CD4-positive, alpha-beta T cell (primary cell): ENCODE data around the gene DNAH3. TPM values are rescaled to one million over a fixed set of nuclear protein-coding genes. Genes with fewer than 3 reads are reported as not detected.

Source experiments
- ATAC-seq: fragments of 200-7000 bp; cut with Tn5 transposase; one replicate; pipeline ENCODE4 v1.10.0; 2022; ENCODE audit warnings: mild to moderate bottlenecking; ENCODE audit not compliant: poor library complexity
- CTCF ChIA-PET: fragments of 350-600 bp; sonication (Branson Sonifier 250); formaldehyde crosslinking; loops from one replicate; lab custom pipeline; 2021; ENCODE audit warnings: antibody characterized with exemption, inconsistent platforms; lab: Charles Lee
- POLR2A ChIA-PET: fragments of 350-600 bp; sonication (Branson Sonifier 250); formaldehyde crosslinking; loops from one replicate; lab custom pipeline; 2021; ENCODE audit warnings: antibody characterized with exemption, inconsistent platforms; lab: Charles Lee
- DNase-seq, 14 experiments: peaks; one replicate each; pipeline ENCODE4 v3.0.0-alpha.2; 2013 to 2020; ENCODE audit warnings: mixed read lengths in 2 of 14
- H3K27ac ChIP-seq, 2 donors: one replicate each; pipeline versions ENCODE4 v1.5.1 to v1.7.0; 2013; ENCODE audit warnings: low read length in 2 of 2, low read depth in 1 of 2, mild to moderate bottlenecking in 1 of 2
- H3K27me3 ChIP-seq, 2 experiments: 1 replicate in 1 of 2; 2 replicates in 1 of 2; pipeline versions ENCODE4 v1.6.1 to v1.7.0; 2013; ENCODE audit warnings: low read length in 2 of 2, control low read depth in 1 of 2, mild to moderate bottlenecking in 1 of 2, moderate library complexity in 1 of 2; ENCODE audit not compliant: insufficient read depth in 2 of 2, control insufficient read depth in 1 of 2
- H3K36me3 ChIP-seq: one replicate; pipeline ENCODE4 v1.6.1; 2013; ENCODE audit warnings: low read length, control low read depth; ENCODE audit not compliant: insufficient read depth
- H3K4me1 ChIP-seq: one replicate; pipeline ENCODE4 v1.6.1; 2013; ENCODE audit warnings: low read length, control low read depth; ENCODE audit not compliant: insufficient read depth
- H3K4me3 ChIP-seq: one replicate; pipeline ENCODE4 v1.5.1; 2013; ENCODE audit warnings: mild to moderate bottlenecking, low read length, moderate library complexity
- H3K9me3 ChIP-seq, 2 experiments: 1 replicate in 1 of 2; 2 replicates in 1 of 2; pipeline versions ENCODE4 v1.6.1 to v1.7.0; 2013; ENCODE audit warnings: low read length in 2 of 2, mild to moderate bottlenecking in 2 of 2, control low read depth in 1 of 2, moderate library complexity in 1 of 2; ENCODE audit not compliant: control insufficient read depth in 1 of 2, insufficient read depth in 1 of 2
- H3K27ac Mint-ChIP-seq: one replicate; pipeline ENCODE4 v1.8.0; 2020; ENCODE audit warnings: mixed read lengths
- H3K27me3 Mint-ChIP-seq: one replicate; pipeline ENCODE4 v1.8.0; 2021; ENCODE audit warnings: mixed read lengths
- H3K36me3 Mint-ChIP-seq: one replicate; pipeline ENCODE4 v1.8.0; 2021; ENCODE audit warnings: low read depth, mixed read lengths
- H3K4me1 Mint-ChIP-seq: one replicate; pipeline ENCODE4 v1.8.0; 2021; ENCODE audit warnings: low read depth, mixed read lengths
- H3K4me3 Mint-ChIP-seq: one replicate; pipeline ENCODE4 v1.8.0; 2020; ENCODE audit warnings: mild to moderate bottlenecking, mixed read lengths
- H3K9me3 Mint-ChIP-seq: one replicate; pipeline ENCODE4 v1.8.0; 2020; ENCODE audit warnings: mixed read lengths
- CTCF ChIP-seq: fragments of 200-600 bp; IDR thresholded peaks from one replicate; pipeline ENCODE4 v1.8.0; 2022; ENCODE audit warnings: antibody characterized with exemption, mild to moderate bottlenecking
- intact Hi-C, 2 experiments: fragments of 100-400 bp; cut with DNase I in 1 of 2; cut with micrococcal nuclease in 1 of 2; formaldehyde crosslinking; loops; one replicate each; pipeline versions ENCODE4 v1.15.1 to v1.9.0; 2023 to 2025; cut with DNase I, micrococcal nuclease
- total RNA-seq, 174 experiments: library from RNA in 2 of 174; stranded (reverse) in 2 of 174; gene quantifications; one replicate each; pipeline ENCODE4 v1.2.3 and lab custom pipeline; 2021 to 2026

Gene DNAH3
- total RNA-seq, 2 experiments from 2014 or later: not detected

GRCh38 chr16:20902426-20902825 lies 248.2 kb downstream of the DNAH3 start:
- H3K27me3 Mint-ChIP-seq: no peaks in the 10 kb centered on the region
- peaks cover 46% of the 10 kb centered on the region for H3K4me1 ChIP-seq
- H3K4me1 Mint-ChIP-seq: peaks cover 84% of the 10 kb centered on the region
- H3K36me3 ChIP-seq: no peaks in the 10 kb centered on the region
- H3K27me3 ChIP-seq: no peaks in the 10 kb centered on the region
- peak overlapping the region; percentile 95 for H3K27ac Mint-ChIP-seq
- ChIA-PET POLR2A (interaction anchor here (0.7 to 1.6 kb wide), 2 partner anchors 8 to 28 kb away, joined by 3 read pairs; no protein-coding TSS in a partner anchor), CTCF (no interaction called here)
- intact Hi-C loops: loop anchor here (5.0 to 10.0 kb wide), 4 partner anchors 95 to 1838 kb away; partner anchors contain the start of genes LDAF1 (in 2 of the 2), CCP110 (in 1 of the 2), COQ7 (in 1 of the 2) and ERI2 (in 1 of the 2)
- no peak overlapping the region for H3K27ac ChIP-seq
- TF ChIP-seq CTCF: no peak
- H3K4me3 Mint-ChIP-seq: peak overlapping the region; percentile 96
- no peaks in the 10 kb centered on the region for H3K9me3 Mint-ChIP-seq
- H3K4me3 ChIP-seq: no peak overlapping the region
- H3K9me3 ChIP-seq: no peaks in the 10 kb centered on the region
- H3K36me3 Mint-ChIP-seq: peaks cover 25% of the 10 kb centered on the region
- ATAC-seq (no peak), DNase-seq (no peak)

GRCh38 chr16:20901436-20902112 lies 249.1 kb downstream of the DNAH3 start:
- Histone ChIP-seq H3K27ac (peak overlapping the region; percentile 85 to 95), H3K4me3 (peak overlapping the region; percentile 84), H3K27me3 (no peaks in the 10 kb centered on the region), H3K36me3 (no peaks in the 10 kb centered on the region), H3K4me1 (peaks cover 46% of the 10 kb centered on the region), H3K9me3 (no peaks in the 10 kb centered on the region)
- Mint-ChIP-seq H3K9me3 (no peaks in the 10 kb centered on the region), H3K4me3 (peak overlapping the region; percentile 96), H3K27ac (peak overlapping the region; percentile 95), H3K4me1 (peaks cover 89% of the 10 kb centered on the region), H3K27me3 (no peaks in the 10 kb centered on the region), H3K36me3 (peaks cover 30% of the 10 kb centered on the region)
- ATAC-seq (no peak), DNase-seq (peak in 6 of 14 experiments; percentile 6 to 60 (median 38))
- intact Hi-C loops: loop anchor here (2.0 to 10.0 kb wide), 6 partner anchors 27 to 1837 kb away; partner anchors contain the start of genes LDAF1 (in 2 of the 2), CCP110 (in 1 of the 2), COQ7 (in 1 of the 2) and ERI2 (in 1 of the 2)
- ChIA-PET POLR2A (interaction anchor here (1.4 to 3.0 kb wide), 2 partner anchors 27 to 49 kb away, joined by 4 to 34 read pairs; no protein-coding TSS in a partner anchor), CTCF (no interaction called here)
- no peak for TF ChIP-seq CTCF

- H3K4me1 ChIP-seq: peaks cover 46% of the 10 kb centered on the region
Observed at GRCh38 chr16:20901068-20901435, 249.6 kb downstream of the DNAH3 start.

More at GRCh38 chr16:20901068-20901435, 249.6 kb downstream of the DNAH3 start:
- Mint-ChIP-seq H3K36me3 (peaks cover 32% of the 10 kb centered on the region), H3K27me3 (no peaks in the 10 kb centered on the region), H3K4me3 (peak overlapping the region; percentile 96), H3K9me3 (no peaks in the 10 kb centered on the region), H3K4me1 (peaks cover 88% of the 10 kb centered on the region), H3K27ac (peak overlapping the region; percentile 95)
- Histone ChIP-seq H3K9me3 (no peaks in the 10 kb centered on the region), H3K27ac (peak overlapping the region; percentile 85 to 95), H3K4me3 (peak overlapping the region; percentile 84), H3K27me3 (no peaks in the 10 kb centered on the region), H3K36me3 (no peaks in the 10 kb centered on the region)
- TF ChIP-seq CTCF: no peak
- DNase-seq (peak in 1 of 14 experiments; percentile 11), ATAC-seq (no peak)
- ChIA-PET POLR2A (interaction anchor here (1.0 to 3.0 kb wide), 5 partner anchors 27 to 1291 kb away, joined by 3 to 34 read pairs (median 5); partner anchors contain the start of genes ERI2 and REXO5), CTCF (no interaction called here)
- intact Hi-C loops: loop anchor here (2.0 to 10.0 kb wide), 6 partner anchors 26 to 1836 kb away; partner anchors contain the start of genes LDAF1 (in 2 of the 2), CCP110 (in 1 of the 2), COQ7 (in 1 of the 2) and ERI2 (in 1 of the 2)
